GM19238 (cell line): ENCODE data around the gene PLPPR2.
A peak's percentile ranks its signal among the peaks of the same experiment; 100 is the strongest.
"Not testable (repeated sequence)": the region's sequence is repeated elsewhere in the genome, so short reads cannot be mapped to it uniquely, and the experiment has no call there.

Source experiments
- DNase-seq: peaks from one replicate; pipeline ENCODE4 v3.0.0; 2011; ENCODE audit warnings: low spot score; ENCODE audit not compliant: insufficient read length

The PLPPR2 gene

DNA sequence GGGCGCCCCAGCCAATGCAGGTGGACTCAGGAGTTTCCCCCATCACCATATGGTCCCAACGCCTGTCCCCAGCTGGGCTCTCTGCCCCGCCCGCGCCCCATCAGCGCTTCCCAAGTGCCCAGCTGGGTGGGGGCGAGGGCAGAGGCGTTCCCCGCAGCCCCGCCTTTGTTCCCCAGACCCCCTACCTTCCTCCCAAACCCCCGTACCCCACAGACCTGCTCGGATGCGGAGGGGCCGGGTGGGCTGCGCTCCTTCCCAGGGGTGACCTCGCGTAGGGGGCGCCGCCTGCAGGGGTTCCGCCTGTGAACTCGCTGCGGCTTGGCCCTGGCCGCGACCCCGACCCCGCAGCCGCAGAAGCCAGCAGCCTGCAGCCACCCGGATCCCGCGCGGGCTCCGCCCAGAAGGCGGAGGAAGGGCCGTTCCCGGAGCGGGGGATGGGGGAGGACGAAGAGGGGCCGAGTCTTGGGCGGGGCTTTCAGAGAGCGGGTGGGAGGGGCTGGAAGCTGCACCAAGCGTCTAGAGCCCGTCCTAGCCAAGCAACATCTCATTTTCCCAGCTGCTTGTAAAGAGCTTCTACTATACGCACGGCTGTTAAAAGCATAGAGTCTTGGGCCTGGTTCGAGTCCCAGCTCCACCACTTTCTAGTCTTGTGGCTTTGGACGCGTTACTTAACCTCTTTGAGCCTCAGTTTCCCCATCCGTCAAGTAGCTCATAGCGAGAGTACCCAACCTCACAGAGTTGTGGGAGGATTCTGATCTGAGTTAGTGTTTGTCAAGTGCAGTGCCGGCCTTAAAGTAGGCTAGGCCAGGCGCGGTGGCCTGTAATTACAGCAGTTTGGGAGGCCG, 15.8 kb upstream of the PLPPR2 start, which contains the start of gene RAB3D:
RAB3D (minus strand) TSS at position 404 of the 845 bp plus-strand sequence. CDS start 2,258 bp downstream, outside the sequence.
- peak; percentile 93 for DNase-seq

DNA sequence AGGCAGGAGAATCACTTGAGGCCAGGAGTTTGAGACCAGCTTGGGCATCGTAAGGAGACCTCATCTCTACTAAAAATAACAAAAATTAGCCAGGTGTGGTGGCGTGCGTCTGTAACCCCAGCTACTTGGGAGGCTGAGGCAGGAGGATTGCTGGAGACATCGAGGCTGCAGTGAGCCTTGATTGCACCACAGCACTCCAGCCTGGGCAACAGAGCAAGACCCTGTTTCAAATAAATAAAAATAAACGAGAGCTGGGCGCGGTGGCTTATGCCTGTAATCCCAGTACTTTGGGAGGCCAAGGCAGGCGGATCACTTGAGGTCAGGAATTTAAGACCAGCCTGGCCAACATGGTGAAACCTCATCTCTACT, 15.1 kb upstream of the PLPPR2 start:
- not testable (repeated sequence) for DNase-seq

DNA sequence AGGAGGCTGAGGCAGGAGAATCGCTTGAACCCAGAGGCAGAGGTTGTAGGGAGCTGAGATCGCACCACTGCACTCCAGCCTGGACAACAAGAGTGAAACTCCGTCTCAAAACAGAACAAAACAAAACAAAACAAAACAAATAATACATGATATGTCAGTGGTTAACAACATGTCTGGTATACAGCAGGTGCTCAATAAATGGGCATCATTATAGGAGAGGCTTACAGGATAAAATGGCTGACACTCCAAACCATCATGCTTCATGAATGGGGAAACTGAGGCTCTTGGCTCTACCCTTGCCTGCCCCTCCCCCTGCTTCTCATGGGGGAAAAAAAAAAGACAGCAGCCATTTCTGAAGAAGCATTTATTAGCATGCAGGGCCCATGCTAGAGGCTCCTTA, 12.8 kb upstream of the PLPPR2 start:
- DNase-seq, result no peak

DNA sequence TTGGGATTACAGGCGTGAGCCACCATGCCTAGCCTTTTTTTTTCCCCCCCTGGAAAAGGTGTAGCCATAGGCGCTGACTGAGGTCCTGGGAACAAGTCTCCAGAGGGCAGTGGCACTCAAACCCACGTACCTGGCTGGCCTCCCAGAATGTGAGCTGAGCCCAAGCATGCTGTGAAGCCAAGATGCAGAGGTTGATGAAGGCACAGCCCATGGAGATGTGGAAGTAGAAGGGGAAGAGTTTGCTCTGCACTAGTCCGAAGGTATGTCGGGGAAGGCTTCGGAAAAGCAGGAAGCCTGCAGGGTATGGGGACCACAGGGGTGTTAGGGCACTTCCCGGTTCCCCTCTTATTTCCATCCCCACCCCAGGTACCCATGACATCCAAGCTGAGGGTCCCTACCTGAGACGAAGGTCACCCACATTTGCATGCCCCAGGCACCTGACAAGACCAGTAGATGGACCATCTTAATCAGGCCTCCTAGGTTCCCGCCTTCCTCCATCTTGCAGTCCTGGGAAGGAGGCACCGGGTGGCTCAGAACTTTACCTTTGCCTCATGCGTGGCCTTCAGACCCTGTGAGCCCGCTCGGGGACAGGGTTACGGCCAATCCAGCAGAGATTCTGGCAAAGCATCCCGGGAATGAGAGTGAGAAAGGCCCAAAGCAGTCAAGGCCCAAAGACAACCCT, 10.0 kb upstream of the PLPPR2 start:
- DNase-seq, result no peak

DNA sequence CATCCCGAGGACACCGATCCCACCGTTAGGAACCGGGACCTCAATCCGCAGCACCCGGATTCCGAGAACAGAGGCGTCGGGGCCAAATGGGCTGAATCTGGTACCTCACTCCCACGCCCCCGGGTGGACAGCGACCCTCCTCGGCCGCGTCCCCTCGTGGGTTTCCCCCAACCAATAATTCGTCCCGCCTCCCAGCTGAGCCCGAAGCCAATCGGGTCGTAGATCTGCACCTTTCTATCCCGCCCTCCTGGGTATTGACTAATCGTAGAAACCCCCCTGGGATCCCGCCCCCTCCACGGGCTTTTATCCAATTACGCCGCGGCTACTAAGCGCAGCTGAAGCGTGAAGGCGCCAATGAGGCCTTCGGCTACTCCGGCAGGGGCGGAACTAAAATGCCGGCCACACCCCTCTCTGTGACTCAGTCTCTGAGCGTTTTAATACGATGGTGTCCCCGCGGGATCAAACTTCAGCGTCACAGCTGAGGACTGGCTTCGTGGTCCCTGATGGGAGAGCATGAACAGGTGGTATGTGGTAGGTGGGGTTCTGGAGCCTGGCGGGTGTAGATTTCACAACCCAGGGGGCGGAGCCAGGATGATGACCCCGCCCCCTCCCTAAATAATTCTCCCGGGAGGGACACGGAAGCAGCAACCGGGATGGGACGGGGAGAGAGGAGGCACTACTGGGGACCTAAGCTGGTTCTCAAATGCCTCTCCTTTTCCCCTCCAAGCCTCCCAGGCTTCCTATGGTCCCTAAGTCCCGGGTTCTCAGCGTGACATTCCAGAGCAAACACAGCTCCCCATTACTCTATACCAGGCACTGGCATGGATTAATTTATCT, 8.9 kb upstream of the PLPPR2 start, which contains the start of the genes CCDC159 and TMEM205:
CCDC159 (plus strand) TSS at position 416 of the 837 bp plus-strand sequence; CDS start at position 504, 88 bp downstream.
TMEM205 (minus strand) TSS at position 165 of the 837 bp plus-strand sequence. CDS start 649 bp downstream, outside the sequence.
- peak; percentile 97 for DNase-seq

DNA sequence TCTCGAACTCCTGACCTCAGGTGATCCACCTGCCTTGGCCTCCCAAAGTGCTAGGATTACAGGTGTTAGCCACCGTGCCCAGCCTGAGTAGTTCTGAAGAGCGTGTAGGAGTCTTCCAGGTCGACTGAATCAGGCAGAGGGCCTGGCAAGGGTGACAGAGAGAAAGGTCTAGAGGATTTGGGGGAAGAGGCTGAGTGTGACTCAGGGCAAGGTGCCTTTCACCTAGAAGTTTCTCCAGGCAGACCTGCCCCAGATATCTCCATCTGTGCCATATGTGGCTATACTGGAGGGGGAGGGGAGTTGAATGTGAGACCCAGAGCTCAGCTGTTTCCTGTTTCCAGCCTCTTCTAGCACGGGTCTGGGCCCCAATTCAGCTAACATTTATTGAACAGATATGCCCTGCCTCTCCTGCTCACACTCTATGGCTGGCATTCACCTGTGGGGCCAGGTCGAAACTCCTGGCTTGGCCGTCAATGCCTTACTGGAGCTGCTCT, 7.6 kb upstream of the PLPPR2 start:
- no peak for DNase-seq

DNA sequence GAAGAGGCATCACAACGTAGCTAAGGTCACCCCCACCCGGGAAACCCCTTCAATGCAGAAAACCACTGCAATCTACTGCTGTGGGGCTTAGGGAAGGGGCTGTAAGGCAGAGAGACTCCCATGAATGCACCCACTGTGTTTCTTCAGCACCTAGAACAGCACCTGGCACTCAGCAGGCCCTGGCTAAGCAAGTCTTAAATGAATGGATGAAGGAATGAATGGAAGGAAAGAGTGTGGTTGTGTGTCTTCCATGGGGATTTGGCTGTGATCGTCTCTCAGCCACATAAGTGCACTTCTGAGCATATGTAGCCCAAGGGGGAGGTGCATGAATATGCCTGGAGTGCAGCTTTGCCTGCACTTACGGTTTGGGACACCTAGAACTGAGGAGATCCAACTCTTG, 6.1 kb upstream of the PLPPR2 start:
- DNase-seq, result no peak

DNA sequence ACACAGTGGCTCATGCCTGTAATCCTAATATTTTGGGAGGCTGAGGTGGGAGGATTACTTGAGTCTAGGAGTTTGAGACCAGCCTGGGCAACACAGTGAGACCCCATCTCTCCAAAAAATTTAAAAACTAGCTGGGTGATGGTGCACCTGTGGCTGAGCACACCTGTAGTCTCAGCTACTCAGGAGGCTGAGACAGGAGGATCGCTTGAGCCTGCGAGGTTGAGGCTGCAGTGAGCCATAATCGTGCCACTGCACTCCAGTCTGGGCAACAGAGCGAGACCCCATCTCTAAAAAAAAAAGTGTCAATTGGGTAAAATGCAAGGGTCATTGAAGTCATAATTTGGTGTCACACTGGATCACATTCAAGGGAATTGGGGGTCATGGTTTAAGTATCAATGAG, 1.1 kb upstream of the PLPPR2 start:
- not testable (repeated sequence) for DNase-seq

DNA sequence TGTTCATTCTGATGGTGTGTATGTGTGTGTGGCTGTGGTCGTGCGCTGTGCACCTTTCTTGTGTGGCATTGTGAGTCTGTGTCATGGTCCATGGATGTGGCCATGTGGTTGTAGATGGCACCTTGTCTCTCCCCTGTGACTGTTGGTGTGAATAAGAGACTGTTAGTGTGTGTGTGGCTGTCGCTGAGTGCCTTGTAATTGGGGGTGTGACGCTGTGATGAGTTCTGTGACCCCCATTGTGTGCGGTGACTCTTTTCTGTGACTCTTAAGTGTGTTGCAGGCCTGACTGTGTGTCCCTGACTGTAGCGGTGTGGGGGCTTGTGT, 804 bp downstream of the PLPPR2 start:
- no peak for DNase-seq

DNA sequence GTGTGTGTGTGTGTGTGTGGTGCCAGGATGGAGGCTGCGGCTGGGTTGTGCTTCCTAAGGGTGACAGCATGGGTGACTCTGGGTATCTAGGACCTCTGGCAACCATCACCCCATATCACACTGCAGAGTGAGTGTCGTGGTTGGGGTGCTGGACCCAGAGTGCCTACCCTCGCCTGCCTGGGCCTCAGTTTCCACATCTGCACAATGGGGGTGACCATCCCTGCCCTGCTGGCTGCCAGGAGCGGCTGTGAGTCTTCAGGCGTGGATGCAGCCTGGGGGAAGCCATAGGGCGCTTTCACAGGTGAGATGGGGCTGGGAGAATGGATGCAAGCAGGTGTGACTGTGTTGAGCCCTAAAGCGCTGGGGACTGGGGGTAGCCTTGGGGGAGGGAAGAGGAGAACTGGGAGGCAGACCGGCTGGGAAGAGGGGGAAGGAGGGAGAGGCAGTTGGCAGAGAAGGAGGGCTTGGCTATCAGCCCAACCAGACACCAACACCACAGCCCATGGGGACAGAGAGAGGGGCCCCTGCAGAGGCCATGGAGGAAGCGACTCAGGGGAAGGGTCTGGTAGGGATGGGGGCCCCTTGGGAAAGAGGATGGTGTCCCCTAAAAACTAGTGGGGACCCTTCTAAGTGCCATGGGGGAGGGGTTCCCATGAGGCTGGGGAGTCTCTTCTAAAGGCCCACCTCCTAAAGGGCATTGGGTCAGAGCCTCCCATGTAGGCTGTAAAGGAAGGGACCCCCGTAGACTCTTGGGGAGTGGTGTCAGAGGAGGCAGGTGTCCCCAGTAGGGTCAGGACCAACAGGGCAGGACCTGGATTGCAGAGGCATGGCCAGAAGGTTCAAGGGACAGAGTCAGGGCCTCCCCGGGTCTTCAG, 1.7 kb downstream of the PLPPR2 start:
- no peak for DNase-seq

DNA sequence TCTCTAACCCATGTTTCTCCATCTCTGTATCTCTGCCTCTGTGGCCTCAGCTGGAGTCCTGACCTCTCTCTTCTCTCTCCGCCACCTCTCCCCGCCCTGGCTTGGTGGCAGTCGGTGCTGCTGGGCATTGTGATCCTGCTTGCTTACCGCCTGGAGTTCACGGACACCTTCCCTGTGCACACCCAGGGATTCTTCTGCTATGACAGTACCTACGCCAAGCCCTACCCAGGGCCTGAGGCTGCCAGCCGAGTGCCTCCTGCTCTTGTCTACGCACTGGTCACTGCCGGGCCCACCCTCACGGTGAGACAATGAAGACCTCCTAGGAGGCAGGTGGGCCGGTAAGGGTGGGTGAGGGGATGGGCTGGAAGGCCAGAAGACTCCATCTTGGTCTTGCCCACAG, 4.2 kb downstream of the PLPPR2 start:
- DNase-seq, result no peak

DNA sequence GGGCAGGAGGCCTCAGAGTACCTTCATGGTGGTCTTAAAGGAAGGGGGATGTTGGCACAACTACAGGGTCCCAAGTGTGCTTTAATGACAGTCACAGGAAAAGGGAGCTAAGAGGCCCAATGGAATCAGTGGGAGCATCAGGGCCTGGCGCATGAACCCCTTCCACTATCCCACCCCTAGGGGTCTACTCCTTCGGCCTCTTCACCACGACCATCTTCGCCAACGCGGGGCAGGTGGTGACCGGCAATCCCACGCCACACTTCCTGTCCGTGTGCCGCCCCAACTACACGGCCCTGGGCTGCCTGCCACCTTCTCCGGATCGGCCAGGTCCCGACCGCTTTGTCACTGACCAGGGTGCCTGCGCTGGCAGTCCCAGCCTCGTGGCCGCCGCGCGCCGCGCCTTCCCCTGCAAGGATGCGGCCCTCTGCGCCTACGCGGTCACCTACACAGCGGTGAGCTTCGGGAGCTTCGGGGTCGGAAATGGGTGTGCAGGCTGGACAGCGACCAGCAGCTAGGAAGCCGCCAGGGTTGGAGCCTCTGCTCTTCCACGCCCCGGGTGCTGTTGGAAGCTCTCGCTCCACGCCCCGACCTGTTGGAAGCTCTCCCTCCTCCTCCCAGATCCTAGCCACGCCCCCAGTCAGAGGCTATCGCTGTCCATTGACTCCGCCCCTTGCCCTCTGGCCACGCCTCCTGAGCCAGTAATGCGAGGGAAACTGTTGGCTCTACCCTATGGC, 6.0 kb downstream of the PLPPR2 start:
- DNase-seq, result no peak

DNA sequence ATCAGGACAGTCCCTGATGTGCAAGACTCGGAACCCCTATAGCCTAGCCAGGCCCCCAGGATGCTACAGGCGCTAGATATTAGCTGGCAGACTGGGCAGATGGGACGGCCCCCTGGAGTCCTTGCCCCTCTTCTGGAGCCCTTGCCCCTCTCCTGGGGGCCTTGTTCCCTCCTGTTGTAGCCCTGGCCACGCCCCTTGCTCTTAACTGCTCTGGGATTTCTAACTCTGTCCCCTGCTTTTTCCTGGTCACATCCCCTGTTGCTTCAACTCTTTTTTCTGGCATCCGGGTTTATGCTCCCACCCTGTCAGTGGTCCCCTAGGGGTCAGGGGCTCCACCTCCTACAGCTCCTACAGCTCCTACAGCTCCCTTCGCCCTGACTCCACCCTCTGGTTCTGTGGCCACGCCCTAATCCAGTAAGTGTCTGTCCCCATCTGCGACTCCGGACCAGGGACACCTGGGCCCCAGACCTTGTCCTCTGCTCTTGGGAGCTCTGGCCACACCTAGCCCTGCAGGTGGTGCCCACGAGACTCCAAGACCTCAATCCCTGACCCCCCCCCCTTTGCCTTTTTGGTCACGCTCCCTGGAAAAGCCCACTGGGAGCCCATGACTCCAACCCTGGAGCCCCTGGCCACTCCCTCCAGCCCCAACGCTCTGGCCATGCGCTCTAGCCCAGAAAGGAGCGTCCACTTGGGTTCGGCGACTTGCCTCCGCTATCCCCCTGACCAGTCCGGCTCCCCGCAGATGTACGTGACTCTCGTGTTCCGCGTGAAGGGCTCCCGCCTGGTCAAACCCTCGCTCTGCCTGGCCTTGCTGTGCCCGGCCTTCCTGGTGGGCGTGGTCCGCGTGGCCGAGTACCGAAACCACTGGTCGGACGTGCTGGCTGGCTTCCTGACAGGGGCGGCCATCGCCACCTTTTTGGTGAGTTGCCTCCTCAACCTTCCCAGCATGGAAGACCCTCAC, 6.8 kb downstream of the PLPPR2 start:
- DNase-seq, result no peak

DNA sequence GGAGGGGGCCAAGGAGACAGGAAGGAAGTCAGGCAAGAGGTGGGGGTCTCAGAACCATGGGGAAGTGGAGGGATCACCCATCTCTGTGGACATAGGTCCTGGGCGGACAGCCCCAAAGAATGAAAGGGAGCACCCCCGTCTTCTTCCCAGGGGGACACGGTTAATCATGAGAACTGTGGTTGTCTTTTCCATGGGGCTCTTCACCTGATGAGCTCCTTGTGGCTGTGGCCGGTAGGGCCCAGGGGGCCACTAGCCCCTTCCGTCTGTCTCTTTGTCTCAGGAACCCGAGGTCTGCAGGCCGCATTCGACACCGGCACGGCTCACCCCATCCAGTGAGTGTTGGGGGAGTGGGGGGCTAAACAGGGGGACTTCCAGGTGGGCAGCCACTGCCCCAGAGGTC, 8.6 kb downstream of the PLPPR2 start:
- DNase-seq, result no peak

DNA sequence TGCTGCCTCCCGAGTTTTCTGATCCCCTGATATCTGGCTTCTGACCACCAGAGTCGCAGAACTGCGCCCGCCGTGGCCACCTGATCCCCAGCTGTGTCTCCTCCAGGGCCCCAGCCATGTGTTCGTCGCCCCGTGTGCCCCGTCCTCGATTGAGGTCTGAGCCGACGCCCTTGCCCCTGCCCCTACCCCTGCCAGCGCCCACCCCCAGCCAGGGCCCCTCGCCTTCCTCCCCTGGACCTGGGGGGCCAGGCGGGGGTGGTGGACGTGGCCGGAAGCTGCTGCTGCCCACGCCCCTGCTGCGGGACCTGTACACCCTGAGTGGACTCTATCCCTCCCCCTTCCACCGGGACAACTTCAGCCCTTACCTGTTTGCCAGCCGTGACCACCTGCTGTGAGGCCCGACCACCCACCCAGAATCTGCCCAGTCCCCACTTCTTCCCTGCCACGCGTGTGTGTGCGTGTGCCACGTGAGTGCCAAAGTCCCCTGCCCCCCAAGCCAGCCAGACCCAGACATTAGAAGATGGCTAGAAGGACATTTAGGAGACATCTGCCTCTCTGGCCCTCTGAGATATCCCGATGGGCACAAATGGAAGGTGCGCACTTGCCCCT, 9.2 kb downstream of the PLPPR2 start:
- no peak for DNase-seq

DNA sequence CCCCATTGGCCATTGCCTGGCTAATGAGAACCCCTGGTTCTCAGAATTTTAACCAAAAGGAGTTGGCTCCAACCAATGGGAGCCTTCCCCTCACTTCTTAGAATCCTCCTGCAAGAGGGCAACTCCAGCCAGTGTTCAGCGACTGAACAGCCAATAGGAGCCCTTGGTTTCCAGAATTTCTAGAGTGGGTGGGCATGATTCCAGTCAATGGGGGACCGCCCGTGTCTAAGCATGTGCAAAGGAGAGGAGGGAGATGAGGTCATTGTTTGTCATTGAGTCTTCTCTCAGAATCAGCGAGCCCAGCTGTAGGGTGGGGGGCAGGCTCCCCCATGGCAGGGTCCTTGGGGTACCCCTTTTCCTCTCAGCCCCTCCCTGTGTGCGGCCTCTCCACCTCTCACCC, 9.7 kb downstream of the PLPPR2 start:
- DNase-seq, result no peak

DNA sequence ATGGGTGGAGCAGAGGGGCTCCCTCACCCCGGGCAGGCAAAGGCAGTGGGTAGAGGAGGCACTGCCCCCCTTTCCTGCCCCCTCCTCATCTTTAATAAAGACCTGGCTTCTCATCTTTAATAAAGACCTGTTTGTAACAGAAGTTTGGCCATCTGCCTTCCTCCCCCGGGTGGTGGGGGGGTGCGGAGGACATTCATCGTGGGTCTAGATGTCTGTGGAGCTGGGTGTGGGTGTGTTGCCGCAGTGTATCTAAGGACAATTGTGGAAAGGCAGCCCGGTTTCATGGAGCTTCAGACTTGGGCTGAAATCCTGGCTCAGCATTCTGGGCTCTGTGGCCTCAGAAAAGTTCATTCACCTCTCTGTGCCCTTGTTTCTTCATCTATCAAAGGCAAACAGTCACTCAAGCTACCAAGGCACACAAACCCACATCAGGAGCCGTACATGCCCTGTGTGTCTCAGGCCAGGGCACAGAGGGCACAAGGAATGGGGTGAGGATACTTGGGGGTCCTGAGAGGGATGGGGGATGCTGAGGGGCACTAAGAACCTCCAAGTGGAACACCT, 10.4 kb downstream of the PLPPR2 start:
- no peak for DNase-seq

DNA sequence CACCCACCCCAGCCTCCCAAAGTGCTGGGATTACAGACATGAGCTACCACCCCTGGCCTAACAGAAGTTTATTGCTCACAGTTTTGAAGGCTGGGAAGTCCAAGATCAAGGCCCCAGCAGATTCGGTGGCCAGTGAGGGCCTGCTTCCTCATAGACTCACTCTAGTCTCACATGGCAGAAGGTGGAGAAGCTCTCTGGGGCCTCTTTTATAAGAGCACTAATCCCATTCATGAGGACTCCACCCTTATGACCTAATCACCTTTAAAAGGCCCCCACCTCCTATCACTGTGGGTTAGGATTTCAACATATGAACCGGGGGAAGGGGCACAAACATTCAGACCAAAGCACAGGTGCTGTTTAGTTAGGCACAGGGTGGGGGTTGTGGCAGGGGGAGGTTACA, 12.3 kb downstream of the PLPPR2 start:
- no peak for DNase-seq
